Kidney (tissue), 14 donors: ENCODE measurements around the gene ITPK1. TPM values are rescaled to one million over a fixed set of nuclear protein-coding genes. Genes with fewer than 3 reads are reported as not detected.
A peak's percentile ranks its signal among the peaks of the same experiment; 100 is the strongest.

ENCODE experiments used
- DNase-seq, 5 donors: peaks; one replicate each; pipeline ENCODE4 v3.0.0-alpha.2; 2013 to 2020
- FAIRE-seq: peaks from 2 replicates; lab custom pipeline; 2012; peaks lifted over from hg19 to GRCh38; lab: Jason Lieb, UNC
- H3K27ac ChIP-seq, 2 donors: one replicate each; pipeline ENCODE4 v1.7.0; 2013; ENCODE audit warnings: low read depth in 2 of 2, low read length in 2 of 2, inconsistent platforms in 1 of 2
- H3K27me3 ChIP-seq: one replicate; pipeline ENCODE4 v1.7.1; 2013; ENCODE audit warnings: low read length, inconsistent platforms; ENCODE audit not compliant: control insufficient read depth, insufficient read depth
- H3K36me3 ChIP-seq, 3 donors: one replicate each; pipeline versions ENCODE4 v1.7.0 to v1.7.1; 2013; ENCODE audit warnings: low read length in 3 of 3, control low read depth in 1 of 3, inconsistent platforms in 1 of 3; ENCODE audit not compliant: insufficient read depth in 3 of 3, control insufficient read depth in 2 of 3
- H3K4me1 ChIP-seq, 3 donors: one replicate each; pipeline versions ENCODE4 v1.7.0 to v1.7.1; 2013; ENCODE audit warnings: low read length in 3 of 3, inconsistent platforms in 1 of 3, low read depth in 1 of 3; ENCODE audit not compliant: control insufficient read depth in 2 of 3, insufficient read depth in 2 of 3
- H3K4me3 ChIP-seq, 3 donors: one replicate each; pipeline versions ENCODE4 v1.7.0 to v1.8.1; 2013; ENCODE audit warnings: low read length in 3 of 3, control low read depth in 1 of 3, inconsistent platforms in 1 of 3
- H3K9ac ChIP-seq, 3 donors: one replicate each; pipeline versions ENCODE4 v1.7.0 to v1.7.1; 2013; ENCODE audit warnings: low read length in 3 of 3, control low read depth in 1 of 3, inconsistent platforms in 1 of 3
- H3K9me3 ChIP-seq, 3 donors: one replicate each; pipeline versions ENCODE4 v1.7.0 to v1.7.1; 2013; ENCODE audit warnings: low read length in 3 of 3, control low read depth in 1 of 3, inconsistent platforms in 1 of 3; ENCODE audit not compliant: control insufficient read depth in 2 of 3, insufficient read depth in 1 of 3
- intact Hi-C: fragments of 100-400 bp; cut with DNase I; formaldehyde crosslinking; loops from one replicate; pipeline ENCODE4 v1.11.1; 2022
- polyA plus RNA-seq: library from polyadenylated mRNA; stranded (reverse); fragments of 350-450 nt; fragmentation: Illumina TruSeq; extraction: RNeasy Lipid Tissue Mini Kit (QIAGEN cat#74804); gene quantifications from one replicate; pipeline ENCODE4 v1.2.3, GENCODE V29; 2014; ENCODE audit warnings: low read depth, low replicate concordance; ENCODE audit not compliant: insufficient read depth
- total RNA-seq: library from RNA; stranded (reverse); fragmentation: NEBNext Ultra II Directional; extraction: Animal tissue kit (Norgen Biotek cat#: 25700); gene quantifications from one replicate; pipeline ENCODE4 v1.2.1, GENCODE V29; 2021
- TF ChIP-seq, protein P1 (sequence below): IDR thresholded peaks from 3 replicates; pipeline ENCODE4 v1.5.1; 2012; ENCODE audit warnings: mild to moderate bottlenecking, moderate library complexity, borderline replicate concordance; ENCODE audit not compliant: insufficient read depth; ENCODE audit errors: extremely low read depth
- donor health status: control.
- donor health status: control.
- donor health status: control.
- donor health status: control.
- donor health status: control.
- donor health status: DM: yes; HTN: yes; CAD: no.
- donor health status: Normal renal cell carcinoma (clear cell type).

Gene ITPK1
- total and polyA plus RNA-seq, 2 donors from 2014 or later: 43.6 to 92.0 TPM

DNA sequence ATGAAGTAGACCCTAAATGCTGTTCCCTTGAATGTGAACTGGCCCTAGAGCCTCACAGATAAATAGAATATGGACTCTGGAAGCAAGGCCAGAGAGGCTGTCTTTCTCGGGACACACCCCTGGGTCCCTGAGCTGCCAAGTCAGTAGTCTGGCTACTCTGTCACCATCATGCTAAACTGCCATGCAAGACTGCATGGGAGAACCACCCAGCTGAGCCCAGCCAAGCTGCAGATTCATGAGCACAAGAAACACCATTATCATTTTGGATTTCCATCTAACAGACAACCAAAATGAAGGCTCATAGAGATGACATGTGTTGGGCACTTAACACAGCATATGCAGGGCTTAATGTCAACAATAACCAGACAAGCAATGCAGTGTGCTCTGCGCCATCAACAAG is 139.5 kb downstream of the ITPK1 start:
- H3K4me3 ChIP-seq: no peak overlapping the region
- H3K9ac ChIP-seq: no peak overlapping the region
- TF ChIP-seq, protein P1, sequence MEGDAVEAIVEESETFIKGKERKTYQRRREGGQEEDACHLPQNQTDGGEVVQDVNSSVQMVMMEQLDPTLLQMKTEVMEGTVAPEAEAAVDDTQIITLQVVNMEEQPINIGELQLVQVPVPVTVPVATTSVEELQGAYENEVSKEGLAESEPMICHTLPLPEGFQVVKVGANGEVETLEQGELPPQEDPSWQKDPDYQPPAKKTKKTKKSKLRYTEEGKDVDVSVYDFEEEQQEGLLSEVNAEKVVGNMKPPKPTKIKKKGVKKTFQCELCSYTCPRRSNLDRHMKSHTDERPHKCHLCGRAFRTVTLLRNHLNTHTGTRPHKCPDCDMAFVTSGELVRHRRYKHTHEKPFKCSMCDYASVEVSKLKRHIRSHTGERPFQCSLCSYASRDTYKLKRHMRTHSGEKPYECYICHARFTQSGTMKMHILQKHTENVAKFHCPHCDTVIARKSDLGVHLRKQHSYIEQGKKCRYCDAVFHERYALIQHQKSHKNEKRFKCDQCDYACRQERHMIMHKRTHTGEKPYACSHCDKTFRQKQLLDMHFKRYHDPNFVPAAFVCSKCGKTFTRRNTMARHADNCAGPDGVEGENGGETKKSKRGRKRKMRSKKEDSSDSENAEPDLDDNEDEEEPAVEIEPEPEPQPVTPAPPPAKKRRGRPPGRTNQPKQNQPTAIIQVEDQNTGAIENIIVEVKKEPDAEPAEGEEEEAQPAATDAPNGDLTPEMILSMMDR: no peak
- peaks cover 0 to 16% (median 0%) of the 10 kb centered on the region in 3 donors for H3K9me3 ChIP-seq
- H3K27ac ChIP-seq: no peak overlapping the region
- intact Hi-C loops: no loop called here
- no peaks in the 10 kb centered on the region for H3K27me3 ChIP-seq
- FAIRE-seq (no peak), DNase-seq (no peak)
- peaks cover 0 to 12% (median 11%) of the 10 kb centered on the region in 3 donors for H3K36me3 ChIP-seq
- H3K4me1 ChIP-seq: peaks cover 0 to 16% (median 9%) of the 10 kb centered on the region in 3 donors

DNA sequence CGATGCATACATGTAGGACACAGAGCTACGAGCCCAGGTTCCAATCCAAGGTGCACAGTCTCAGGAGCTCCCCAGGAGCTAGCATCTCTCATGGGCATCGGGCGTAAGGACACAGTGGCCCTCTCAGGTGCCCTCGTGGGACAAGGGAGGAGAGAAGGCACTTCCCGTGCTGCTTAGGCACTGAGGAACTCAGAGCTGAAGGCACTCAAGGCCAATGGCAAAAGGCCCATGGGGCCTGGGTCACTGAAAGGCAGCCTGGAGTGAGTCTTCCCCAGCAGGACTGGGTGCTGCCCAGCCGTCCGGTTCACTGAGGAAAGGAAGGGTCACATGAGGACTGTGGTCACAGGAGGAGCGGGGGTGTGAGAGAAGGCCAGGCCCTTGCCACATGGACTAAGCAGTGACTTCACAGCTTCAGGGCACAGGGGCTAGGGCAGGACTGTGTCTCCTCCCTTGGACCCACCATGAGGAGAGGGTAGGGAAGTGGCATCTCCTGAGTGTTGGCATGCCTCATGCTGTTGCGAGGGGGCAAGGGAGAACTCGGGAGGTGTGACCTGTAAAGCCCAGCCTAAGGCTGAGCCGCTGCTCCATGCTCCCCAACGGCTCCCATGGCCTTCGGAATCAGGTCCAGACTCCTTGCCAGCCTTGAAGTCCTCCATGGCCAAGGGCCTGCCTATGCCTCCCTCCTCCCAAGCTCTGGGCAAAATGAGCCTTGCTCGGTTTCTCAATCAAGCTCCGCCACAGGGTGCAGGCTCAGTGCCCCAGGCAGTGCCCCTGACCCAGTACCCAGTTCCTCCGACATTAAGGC is 141.0 kb downstream of the ITPK1 start:
- no peak for FAIRE-seq
- Histone ChIP-seq H3K27ac (peak overlapping the region in 1 of 2 donors; percentile 3), H3K27me3 (no peaks in the 10 kb centered on the region), H3K36me3 (peaks cover 0 to 12% (median 11%) of the 10 kb centered on the region in 3 donors), H3K9me3 (peaks cover 0 to 16% (median 0%) of the 10 kb centered on the region in 3 donors), H3K4me1 (peaks cover 0 to 23% (median 15%) of the 10 kb centered on the region in 3 donors), H3K9ac (no peak overlapping the region), H3K4me3 (no peak overlapping the region)
- TF ChIP-seq, protein P1: no peak
- DNase-seq: peak in 1 of 5 donors; percentile 39
- intact Hi-C loops: no loop called here

DNA sequence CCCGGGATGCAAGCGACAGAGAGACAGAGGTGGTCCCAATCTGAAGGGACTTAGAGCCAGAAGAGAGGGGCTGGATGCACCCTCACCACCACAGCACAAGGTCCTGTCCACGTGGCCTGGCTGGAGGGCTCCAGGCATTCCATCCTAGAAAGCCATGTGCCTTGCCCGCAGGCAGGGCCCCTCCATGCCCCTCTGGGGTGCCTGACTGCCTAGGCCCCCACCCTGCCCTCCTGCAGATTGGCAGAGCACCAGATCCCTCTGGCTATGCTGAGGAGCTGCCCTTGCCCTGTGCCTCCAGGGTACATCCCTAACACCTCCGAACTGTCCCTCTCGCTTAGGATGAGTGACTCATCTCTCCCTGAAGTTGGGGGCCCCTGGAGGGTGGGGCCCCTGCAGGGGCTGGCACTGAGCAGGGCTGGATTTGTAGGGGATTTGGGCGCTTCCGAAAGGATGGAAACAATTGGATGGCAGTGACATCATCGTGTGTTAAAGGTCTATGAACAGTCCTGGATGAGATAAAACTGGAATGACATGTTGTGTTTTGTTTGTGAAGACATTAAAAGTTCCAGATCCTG is 141.8 kb downstream of the ITPK1 start:
- TF ChIP-seq, protein P1: no peak
- peaks cover 0 to 29% (median 24%) of the 10 kb centered on the region in 3 donors for H3K4me1 ChIP-seq
- H3K36me3 ChIP-seq: peaks cover 0 to 12% (median 11%) of the 10 kb centered on the region in 3 donors
- peak overlapping the region; percentile 20 to 61 for H3K27ac ChIP-seq
- H3K4me3 ChIP-seq: no peak overlapping the region
- H3K9ac ChIP-seq: no peak overlapping the region
- no peak for FAIRE-seq
- intact Hi-C loops: no loop called here
- H3K27me3 ChIP-seq: no peaks in the 10 kb centered on the region
- peak in 1 of 5 donors; percentile 67 for DNase-seq
- H3K9me3 ChIP-seq: peaks cover 0 to 15% (median 0%) of the 10 kb centered on the region in 3 donors
